MG63 (cell line): ENCODE data around the gene VAV3. TPM values are rescaled to one million over a fixed set of nuclear protein-coding genes. Genes with fewer than 3 reads are reported as not detected.
"Not testable (repeated sequence)": the region's sequence is repeated elsewhere in the genome, so short reads cannot be mapped to it uniquely, and the experiment has no call there.

Experiments used
- DNase-seq: peaks from one replicate; pipeline ENCODE4 v3.0.0-alpha.2; 2020
- H3K27me3 ChIP-seq: fragments of 250-450 bp; sonication (Bioruptor Pico); 2 replicates; pipeline ENCODE4 v1.5.1; 2020; ENCODE audit warnings: mild to moderate bottlenecking, moderate library complexity
- H3K36me3 ChIP-seq: fragments of 250-450 bp; sonication (Bioruptor Pico); 2 replicates; pipeline ENCODE4 v1.5.1; 2020; ENCODE audit warnings: mild to moderate bottlenecking, moderate library complexity
- H3K4me3 ChIP-seq: fragments of 250-450 bp; sonication (Bioruptor Pico); 2 replicates; pipeline ENCODE4 v1.5.1; 2020; ENCODE audit warnings: mild to moderate bottlenecking, moderate library complexity
- H3K9me3 ChIP-seq: fragments of 250-450 bp; sonication (Bioruptor Pico); 2 replicates; pipeline ENCODE4 v1.5.1; 2020; ENCODE audit warnings: mild to moderate bottlenecking, moderate library complexity
- total RNA-seq: library from RNA; depleted of rRNA; stranded (reverse); fragments of >200 nt; shearing (Covaris generic); gene quantifications from 2 replicates; pipeline ENCODE4 v1.2.3, GENCODE V29; 2014; ENCODE audit warnings: low replicate concordance

VAV3 gene
- total RNA-seq, 1 experiment from 2014 or later = 0.30 TPM

GRCh38 chr1:107844541-107845194, 120.3 kb downstream of the VAV3 start:
- H3K27me3 ChIP-seq = peaks cover 13% of the 10 kb centered on the region
- not testable (repeated sequence) for H3K36me3 ChIP-seq, DNase-seq, H3K9me3 ChIP-seq, H3K4me3 ChIP-seq

- H3K27me3 ChIP-seq = peaks cover 16% of the 10 kb centered on the region
- no peak overlapping the region for H3K4me3 ChIP-seq
- H3K36me3 ChIP-seq = no peaks in the 10 kb centered on the region
- DNase-seq = no peak
- no peaks in the 10 kb centered on the region for H3K9me3 ChIP-seq
Measured at GRCh38 chr1:107843989-107844388, 121.0 kb downstream of the VAV3 start.

- Histone ChIP-seq H3K27me3 (peaks cover 19% of the 10 kb centered on the region), H3K36me3 (no peaks in the 10 kb centered on the region), H3K9me3 (peaks cover 7% of the 10 kb centered on the region), H3K4me3 (no peak overlapping the region)
- DNase-seq = no peak
Measured at GRCh38 chr1:107842241-107842640, 122.7 kb downstream of the VAV3 start.

GRCh38 chr1:107840725-107841124, 124.3 kb downstream of the VAV3 start:
- Histone ChIP-seq H3K36me3 (no peaks in the 10 kb centered on the region), H3K4me3 (no peak overlapping the region), H3K9me3 (peaks cover 8% of the 10 kb centered on the region), H3K27me3 (peaks cover 19% of the 10 kb centered on the region)
- no peak for DNase-seq

GRCh38 chr1:107838056-107838455, 126.9 kb downstream of the VAV3 start:
- H3K27me3 ChIP-seq = peaks cover 19% of the 10 kb centered on the region
- no peaks in the 10 kb centered on the region for H3K36me3 ChIP-seq
- DNase-seq = no peak

GRCh38 chr1:107835151-107835670, 129.8 kb downstream of the VAV3 start:
- Histone ChIP-seq H3K4me3 (no peak overlapping the region), H3K9me3 (peaks cover 8% of the 10 kb centered on the region), H3K27me3 (peaks cover 12% of the 10 kb centered on the region), H3K36me3 (no peaks in the 10 kb centered on the region)
- DNase-seq = no peak

More at GRCh38 chr1:107838056-107838455, 126.9 kb downstream of the VAV3 start:
- H3K9me3 ChIP-seq = peaks cover 8% of the 10 kb centered on the region
- no peak overlapping the region for H3K4me3 ChIP-seq

GRCh38 chr1:107833061-107833460, 131.9 kb downstream of the VAV3 start:
- DNase-seq = no peak
- Histone ChIP-seq H3K36me3 (no peaks in the 10 kb centered on the region), H3K4me3 (no peak overlapping the region), H3K9me3 (peaks cover 8% of the 10 kb centered on the region), H3K27me3 (peaks cover 7% of the 10 kb centered on the region)

GRCh38 chr1:107831921-107832320, 133.1 kb downstream of the VAV3 start:
- no peak overlapping the region for H3K4me3 ChIP-seq

GRCh38 chr1:107830526-107830925, 134.5 kb downstream of the VAV3 start:
- no peaks in the 10 kb centered on the region for H3K36me3 ChIP-seq
- peaks cover 6% of the 10 kb centered on the region for H3K27me3 ChIP-seq
- H3K9me3 ChIP-seq = no peaks in the 10 kb centered on the region
- no peak for DNase-seq
- no peak overlapping the region for H3K4me3 ChIP-seq

More at GRCh38 chr1:107831921-107832320, 133.1 kb downstream of the VAV3 start:
- Histone ChIP-seq H3K27me3 (peaks cover 6% of the 10 kb centered on the region), H3K36me3 (no peaks in the 10 kb centered on the region), H3K9me3 (no peaks in the 10 kb centered on the region)
- no peak for DNase-seq

GRCh38 chr1:107830075-107830474, 134.9 kb downstream of the VAV3 start:
- no peak for DNase-seq
- H3K27me3 ChIP-seq = peaks cover 6% of the 10 kb centered on the region
- no peak overlapping the region for H3K4me3 ChIP-seq
- no peaks in the 10 kb centered on the region for H3K9me3 ChIP-seq
- H3K36me3 ChIP-seq = no peaks in the 10 kb centered on the region

GRCh38 chr1:107829036-107829770, 135.8 kb downstream of the VAV3 start:
- Histone ChIP-seq H3K9me3 (no peaks in the 10 kb centered on the region), H3K36me3 (no peaks in the 10 kb centered on the region), H3K4me3 (no peak overlapping the region), H3K27me3 (peaks cover 6% of the 10 kb centered on the region)
- DNase-seq = no peak

- H3K36me3 ChIP-seq = no peaks in the 10 kb centered on the region
- H3K4me3 ChIP-seq = no peak overlapping the region
- no peak for DNase-seq
- H3K27me3 ChIP-seq = peaks cover 2% of the 10 kb centered on the region; the same call in 1 of the 2 replicates
- no peaks in the 10 kb centered on the region for H3K9me3 ChIP-seq
Measured at GRCh38 chr1:107824946-107825345, 140.0 kb downstream of the VAV3 start.

- no peak for DNase-seq
Measured at GRCh38 chr1:107821340-107821739, 143.6 kb downstream of the VAV3 start.

GRCh38 chr1:107820801-107821200, 144.2 kb downstream of the VAV3 start:
- H3K4me3 ChIP-seq = no peak overlapping the region
- no peak for DNase-seq
- H3K36me3 ChIP-seq = no peaks in the 10 kb centered on the region
- no peaks in the 10 kb centered on the region for H3K9me3 ChIP-seq
- peaks cover 4% of the 10 kb centered on the region; the same call in 1 of the 2 replicates for H3K27me3 ChIP-seq

More at GRCh38 chr1:107821340-107821739, 143.6 kb downstream of the VAV3 start:
- H3K4me3 ChIP-seq = no peak overlapping the region
- H3K36me3 ChIP-seq = no peaks in the 10 kb centered on the region
- H3K9me3 ChIP-seq = no peaks in the 10 kb centered on the region
- H3K27me3 ChIP-seq = peaks cover 4% of the 10 kb centered on the region; the same call in 1 of the 2 replicates

GRCh38 chr1:107817935-107818334, 147.0 kb downstream of the VAV3 start:
- Histone ChIP-seq H3K9me3 (no peaks in the 10 kb centered on the region), H3K4me3 (no peak overlapping the region), H3K36me3 (no peaks in the 10 kb centered on the region), H3K27me3 (peaks cover 10% of the 10 kb centered on the region; the same call in 1 of the 2 replicates)
- DNase-seq = no peak

- no peaks in the 10 kb centered on the region for H3K9me3 ChIP-seq
- no peak for DNase-seq
- peaks cover 10% of the 10 kb centered on the region; the same call in 1 of the 2 replicates for H3K27me3 ChIP-seq
- no peaks in the 10 kb centered on the region for H3K36me3 ChIP-seq
- no peak overlapping the region for H3K4me3 ChIP-seq
Measured at GRCh38 chr1:107817206-107817605, 147.8 kb downstream of the VAV3 start.

- DNase-seq = no peak
- H3K36me3 ChIP-seq = no peaks in the 10 kb centered on the region
- peaks cover 50% of the 10 kb centered on the region for H3K27me3 ChIP-seq
- no peak overlapping the region for H3K4me3 ChIP-seq
- H3K9me3 ChIP-seq = no peaks in the 10 kb centered on the region
Measured at GRCh38 chr1:107810291-107810951, 154.6 kb downstream of the VAV3 start.
